Measurements from ENCODE around the gene DLG2. TPM values are rescaled to one million over a fixed set of nuclear protein-coding genes. Genes with fewer than 3 reads are reported as not detected.

DLG2 gene
- total and polyA plus RNA-seq, 4 donors: 0.30 to 5.5 (median 0.68) TPM

DNA sequence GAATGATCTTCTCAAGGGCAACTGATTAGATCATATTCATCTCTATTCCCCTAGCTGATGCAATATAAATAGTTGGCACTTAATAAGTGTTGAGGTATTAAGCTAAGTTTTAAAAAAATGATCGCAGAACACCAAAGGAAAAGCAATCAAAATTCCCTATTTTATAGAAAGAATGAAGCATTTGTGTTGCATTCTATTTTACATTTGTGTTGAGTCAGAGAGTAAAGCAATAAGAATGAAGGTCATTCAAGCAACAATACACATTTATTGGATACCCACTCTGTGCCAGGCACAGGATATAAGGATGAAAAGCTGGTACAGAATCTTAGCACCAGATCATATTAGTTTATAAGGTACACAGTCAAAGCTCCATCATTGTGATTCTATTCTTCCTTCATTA is 1654.6 kb downstream of the DLG2 start:
- DNase-seq (ENCODE audit: low spot score): no peak
- Histone ChIP-seq H3K27me3 (ENCODE audit: control insufficient read depth in 4 of 4, insufficient read depth in 4 of 4, low read length in 3 of 4) (no peaks in the 10 kb centered on the region), H3K9ac (ENCODE audit: low read depth in 1 of 2, low read length in 2 of 2) (no peak overlapping the region), H3K27ac (ENCODE audit: low read depth in 1 of 2, low read length in 2 of 2) (no peak overlapping the region), H3K9me3 (ENCODE audit: control insufficient read depth in 4 of 4, low read length in 3 of 4) (no peaks in the 10 kb centered on the region), H3K36me3 (ENCODE audit: control insufficient read depth in 4 of 4, insufficient read depth in 3 of 4, low read depth in 1 of 4, low read length in 3 of 4) (no peaks in the 10 kb centered on the region), H3K4me1 (ENCODE audit: control insufficient read depth in 4 of 4, insufficient read depth in 4 of 4, low read length in 3 of 4) (no peaks in the 10 kb centered on the region), H3K4me3 (ENCODE audit: low read depth in 1 of 3, low read length in 3 of 3) (no peak overlapping the region)
- WGBS: 96% methylated on average over 1 of the region's 1 CpG
- TF ChIP-seq GABPA (IDR thresholded peaks at IDR 0.05 in 1 of 2, conservative IDR thresholded peaks at IDR 0.05 in 1 of 2) (no peak), RXRA (IDR thresholded peaks at IDR 0.05) (no peak), JUND (IDR thresholded peaks at IDR 0.05) (no peak), EGR1 (IDR thresholded peaks at IDR 0.05; ENCODE audit: low read depth in 2 of 2) (no peak), FOXA1 (IDR thresholded peaks at IDR 0.05) (no peak), NR2F2 (IDR thresholded peaks at IDR 0.05) (no peak)
- TF ChIP-seq, protein P1, sequence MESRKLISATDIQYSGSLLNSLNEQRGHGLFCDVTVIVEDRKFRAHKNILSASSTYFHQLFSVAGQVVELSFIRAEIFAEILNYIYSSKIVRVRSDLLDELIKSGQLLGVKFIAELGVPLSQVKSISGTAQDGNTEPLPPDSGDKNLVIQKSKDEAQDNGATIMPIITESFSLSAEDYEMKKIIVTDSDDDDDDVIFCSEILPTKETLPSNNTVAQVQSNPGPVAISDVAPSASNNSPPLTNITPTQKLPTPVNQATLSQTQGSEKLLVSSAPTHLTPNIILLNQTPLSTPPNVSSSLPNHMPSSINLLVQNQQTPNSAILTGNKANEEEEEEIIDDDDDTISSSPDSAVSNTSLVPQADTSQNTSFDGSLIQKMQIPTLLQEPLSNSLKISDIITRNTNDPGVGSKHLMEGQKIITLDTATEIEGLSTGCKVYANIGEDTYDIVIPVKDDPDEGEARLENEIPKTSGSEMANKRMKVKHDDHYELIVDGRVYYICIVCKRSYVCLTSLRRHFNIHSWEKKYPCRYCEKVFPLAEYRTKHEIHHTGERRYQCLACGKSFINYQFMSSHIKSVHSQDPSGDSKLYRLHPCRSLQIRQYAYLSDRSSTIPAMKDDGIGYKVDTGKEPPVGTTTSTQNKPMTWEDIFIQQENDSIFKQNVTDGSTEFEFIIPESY (IDR thresholded peaks at IDR 0.05): no peak
- TF ChIP-seq, protein P2, sequence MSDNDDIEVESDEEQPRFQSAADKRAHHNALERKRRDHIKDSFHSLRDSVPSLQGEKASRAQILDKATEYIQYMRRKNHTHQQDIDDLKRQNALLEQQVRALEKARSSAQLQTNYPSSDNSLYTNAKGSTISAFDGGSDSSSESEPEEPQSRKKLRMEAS (IDR thresholded peaks at IDR 0.05): no peak
- TF ChIP-seq, protein P3, sequence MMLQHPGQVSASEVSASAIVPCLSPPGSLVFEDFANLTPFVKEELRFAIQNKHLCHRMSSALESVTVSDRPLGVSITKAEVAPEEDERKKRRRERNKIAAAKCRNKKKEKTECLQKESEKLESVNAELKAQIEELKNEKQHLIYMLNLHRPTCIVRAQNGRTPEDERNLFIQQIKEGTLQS (IDR thresholded peaks at IDR 0.05): no peak

DNA sequence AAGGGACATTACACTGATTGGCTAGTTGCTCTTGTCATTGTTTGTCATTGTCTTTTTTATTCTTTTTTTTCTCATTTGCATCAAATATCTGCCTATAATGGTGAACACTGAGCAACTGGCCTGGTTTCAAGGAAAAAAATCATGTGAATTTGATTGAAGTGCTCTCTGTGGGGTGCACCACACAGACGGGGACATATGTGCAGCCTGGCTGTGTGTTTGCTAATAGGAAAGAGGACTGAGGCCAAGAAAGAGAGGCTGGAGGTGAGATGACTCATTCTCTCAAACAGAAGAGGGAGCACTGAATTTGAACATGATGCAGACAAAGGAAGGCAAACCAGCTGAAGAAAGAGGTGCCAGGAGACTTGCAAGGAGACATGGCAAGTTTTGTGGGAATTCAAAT is 1656.1 kb downstream of the DLG2 start:
- Histone ChIP-seq H3K9ac (ENCODE audit: low read depth in 1 of 2, low read length in 2 of 2) (no peak overlapping the region), H3K9me3 (ENCODE audit: control insufficient read depth in 4 of 4, low read length in 3 of 4) (no peaks in the 10 kb centered on the region), H3K4me3 (ENCODE audit: low read depth in 1 of 3, low read length in 3 of 3) (no peak overlapping the region), H3K27me3 (ENCODE audit: control insufficient read depth in 4 of 4, insufficient read depth in 4 of 4, low read length in 3 of 4) (no peaks in the 10 kb centered on the region), H3K4me1 (ENCODE audit: control insufficient read depth in 4 of 4, insufficient read depth in 4 of 4, low read length in 3 of 4) (no peaks in the 10 kb centered on the region), H3K27ac (ENCODE audit: low read depth in 1 of 2, low read length in 2 of 2) (no peak overlapping the region), H3K36me3 (ENCODE audit: control insufficient read depth in 4 of 4, insufficient read depth in 3 of 4, low read depth in 1 of 4, low read length in 3 of 4) (no peaks in the 10 kb centered on the region)
- TF ChIP-seq RAD21 (IDR thresholded peaks at IDR 0.05) (no peak), HNF4G (IDR thresholded peaks at IDR 0.05) (no peak), JUND (IDR thresholded peaks at IDR 0.05) (no peak), FOXA1 (IDR thresholded peaks at IDR 0.05) (no peak), SP1 (IDR thresholded peaks at IDR 0.05) (no peak), NR2F2 (IDR thresholded peaks at IDR 0.05) (no peak), FOXA2 (IDR thresholded peaks at IDR 0.05) (no peak), GABPA (IDR thresholded peaks at IDR 0.05 in 1 of 2, conservative IDR thresholded peaks at IDR 0.05 in 1 of 2) (no peak), TAF1 (conservative IDR thresholded peaks at IDR 0.05) (no peak)
- TF ChIP-seq, protein P3 (IDR thresholded peaks at IDR 0.05): no peak
- 69% methylated on average over 1 of the region's 1 CpG for WGBS
- DNase-seq (ENCODE audit: low spot score): no peak

DNA sequence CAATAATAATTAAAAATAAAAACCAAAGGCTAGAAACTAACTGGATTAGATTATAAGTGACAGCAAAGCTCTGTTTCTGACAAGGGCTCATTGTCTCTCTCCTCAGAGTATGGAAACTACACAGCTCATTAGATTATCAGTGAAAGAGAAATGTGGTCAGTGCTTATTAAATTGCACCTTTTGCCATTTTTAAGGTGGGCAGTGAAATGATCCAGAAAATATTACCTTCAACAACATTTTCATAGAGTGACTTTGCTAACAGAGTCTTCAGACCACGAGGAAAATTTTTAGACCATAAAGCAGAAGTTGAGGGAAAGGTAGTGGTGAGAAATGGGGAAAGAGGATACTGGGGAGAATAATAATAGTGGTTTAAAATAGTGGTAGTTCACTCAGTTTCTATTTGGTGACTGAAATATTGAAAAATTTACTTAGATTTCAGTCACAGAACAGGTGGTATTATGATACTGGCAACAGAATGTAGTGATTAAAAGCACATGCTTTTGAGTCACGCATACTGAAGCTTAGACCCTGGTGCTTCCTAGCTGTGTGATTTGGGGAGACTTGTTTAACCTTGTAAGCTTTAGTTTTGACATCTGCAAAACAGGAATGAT is 1657.0 kb downstream of the DLG2 start:
- no peaks in the 10 kb centered on the region for H3K4me1 ChIP-seq (ENCODE audit: control insufficient read depth in 4 of 4, insufficient read depth in 4 of 4, low read length in 3 of 4)
- H3K27ac ChIP-seq (ENCODE audit: low read depth in 1 of 2, low read length in 2 of 2): no peak overlapping the region
- no peaks in the 10 kb centered on the region for H3K27me3 ChIP-seq (ENCODE audit: control insufficient read depth in 4 of 4, insufficient read depth in 4 of 4, low read length in 3 of 4)
- H3K4me3 ChIP-seq (ENCODE audit: low read depth in 1 of 3, low read length in 3 of 3): no peak overlapping the region
- H3K9me3 ChIP-seq (ENCODE audit: control insufficient read depth in 4 of 4, low read length in 3 of 4): no peaks in the 10 kb centered on the region
- TF ChIP-seq, protein P4, sequence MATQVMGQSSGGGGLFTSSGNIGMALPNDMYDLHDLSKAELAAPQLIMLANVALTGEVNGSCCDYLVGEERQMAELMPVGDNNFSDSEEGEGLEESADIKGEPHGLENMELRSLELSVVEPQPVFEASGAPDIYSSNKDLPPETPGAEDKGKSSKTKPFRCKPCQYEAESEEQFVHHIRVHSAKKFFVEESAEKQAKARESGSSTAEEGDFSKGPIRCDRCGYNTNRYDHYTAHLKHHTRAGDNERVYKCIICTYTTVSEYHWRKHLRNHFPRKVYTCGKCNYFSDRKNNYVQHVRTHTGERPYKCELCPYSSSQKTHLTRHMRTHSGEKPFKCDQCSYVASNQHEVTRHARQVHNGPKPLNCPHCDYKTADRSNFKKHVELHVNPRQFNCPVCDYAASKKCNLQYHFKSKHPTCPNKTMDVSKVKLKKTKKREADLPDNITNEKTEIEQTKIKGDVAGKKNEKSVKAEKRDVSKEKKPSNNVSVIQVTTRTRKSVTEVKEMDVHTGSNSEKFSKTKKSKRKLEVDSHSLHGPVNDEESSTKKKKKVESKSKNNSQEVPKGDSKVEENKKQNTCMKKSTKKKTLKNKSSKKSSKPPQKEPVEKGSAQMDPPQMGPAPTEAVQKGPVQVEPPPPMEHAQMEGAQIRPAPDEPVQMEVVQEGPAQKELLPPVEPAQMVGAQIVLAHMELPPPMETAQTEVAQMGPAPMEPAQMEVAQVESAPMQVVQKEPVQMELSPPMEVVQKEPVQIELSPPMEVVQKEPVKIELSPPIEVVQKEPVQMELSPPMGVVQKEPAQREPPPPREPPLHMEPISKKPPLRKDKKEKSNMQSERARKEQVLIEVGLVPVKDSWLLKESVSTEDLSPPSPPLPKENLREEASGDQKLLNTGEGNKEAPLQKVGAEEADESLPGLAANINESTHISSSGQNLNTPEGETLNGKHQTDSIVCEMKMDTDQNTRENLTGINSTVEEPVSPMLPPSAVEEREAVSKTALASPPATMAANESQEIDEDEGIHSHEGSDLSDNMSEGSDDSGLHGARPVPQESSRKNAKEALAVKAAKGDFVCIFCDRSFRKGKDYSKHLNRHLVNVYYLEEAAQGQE (IDR thresholded peaks at IDR 0.05): no peak
- TF ChIP-seq, protein P5, sequence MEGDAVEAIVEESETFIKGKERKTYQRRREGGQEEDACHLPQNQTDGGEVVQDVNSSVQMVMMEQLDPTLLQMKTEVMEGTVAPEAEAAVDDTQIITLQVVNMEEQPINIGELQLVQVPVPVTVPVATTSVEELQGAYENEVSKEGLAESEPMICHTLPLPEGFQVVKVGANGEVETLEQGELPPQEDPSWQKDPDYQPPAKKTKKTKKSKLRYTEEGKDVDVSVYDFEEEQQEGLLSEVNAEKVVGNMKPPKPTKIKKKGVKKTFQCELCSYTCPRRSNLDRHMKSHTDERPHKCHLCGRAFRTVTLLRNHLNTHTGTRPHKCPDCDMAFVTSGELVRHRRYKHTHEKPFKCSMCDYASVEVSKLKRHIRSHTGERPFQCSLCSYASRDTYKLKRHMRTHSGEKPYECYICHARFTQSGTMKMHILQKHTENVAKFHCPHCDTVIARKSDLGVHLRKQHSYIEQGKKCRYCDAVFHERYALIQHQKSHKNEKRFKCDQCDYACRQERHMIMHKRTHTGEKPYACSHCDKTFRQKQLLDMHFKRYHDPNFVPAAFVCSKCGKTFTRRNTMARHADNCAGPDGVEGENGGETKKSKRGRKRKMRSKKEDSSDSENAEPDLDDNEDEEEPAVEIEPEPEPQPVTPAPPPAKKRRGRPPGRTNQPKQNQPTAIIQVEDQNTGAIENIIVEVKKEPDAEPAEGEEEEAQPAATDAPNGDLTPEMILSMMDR (IDR thresholded peaks at IDR 0.05; ENCODE audit: low read depth, low read length, missing input control): no peak
- TF ChIP-seq, protein P2 (IDR thresholded peaks at IDR 0.05): no peak
- TF ChIP-seq, protein P3 (IDR thresholded peaks at IDR 0.05): no peak
- TF ChIP-seq HNF4G (IDR thresholded peaks at IDR 0.05) (no peak), YY1 (IDR thresholded peaks at IDR 0.05) (no peak), RXRA (IDR thresholded peaks at IDR 0.05) (no peak), EGR1 (IDR thresholded peaks at IDR 0.05; ENCODE audit: low read depth in 2 of 2) (no peak), HNF4A (conservative IDR thresholded peaks at IDR 0.05) (no peak)
- H3K9ac ChIP-seq (ENCODE audit: low read depth in 1 of 2, low read length in 2 of 2): no peak overlapping the region
- 85% methylated on average over 2 of the region's 2 CpGs for WGBS
- H3K36me3 ChIP-seq (ENCODE audit: control insufficient read depth in 4 of 4, insufficient read depth in 3 of 4, low read depth in 1 of 4, low read length in 3 of 4): no peaks in the 10 kb centered on the region
- no peak for DNase-seq (ENCODE audit: low spot score)
